WI38 (cell line): Measurements from ENCODE around the gene DCAF12.
"Not testable (repeated sequence)": the region's sequence is repeated elsewhere in the genome, so short reads cannot be mapped to it uniquely, and the experiment has no call there.

Experiments
- H3K4me3 ChIP-seq: 2 replicates; pipeline ENCODE4 v1.5.1; 2011; ENCODE audit warnings: low read depth, mild to moderate bottlenecking, control low read depth, low read length
- TF ChIP-seq, protein P1 (sequence below): IDR thresholded peaks from 2 replicates; pipeline ENCODE4 v1.5.1; 2012; ENCODE audit warnings: low read depth, mild to moderate bottlenecking, control low read depth, low read length

DCAF12 gene

DNA sequence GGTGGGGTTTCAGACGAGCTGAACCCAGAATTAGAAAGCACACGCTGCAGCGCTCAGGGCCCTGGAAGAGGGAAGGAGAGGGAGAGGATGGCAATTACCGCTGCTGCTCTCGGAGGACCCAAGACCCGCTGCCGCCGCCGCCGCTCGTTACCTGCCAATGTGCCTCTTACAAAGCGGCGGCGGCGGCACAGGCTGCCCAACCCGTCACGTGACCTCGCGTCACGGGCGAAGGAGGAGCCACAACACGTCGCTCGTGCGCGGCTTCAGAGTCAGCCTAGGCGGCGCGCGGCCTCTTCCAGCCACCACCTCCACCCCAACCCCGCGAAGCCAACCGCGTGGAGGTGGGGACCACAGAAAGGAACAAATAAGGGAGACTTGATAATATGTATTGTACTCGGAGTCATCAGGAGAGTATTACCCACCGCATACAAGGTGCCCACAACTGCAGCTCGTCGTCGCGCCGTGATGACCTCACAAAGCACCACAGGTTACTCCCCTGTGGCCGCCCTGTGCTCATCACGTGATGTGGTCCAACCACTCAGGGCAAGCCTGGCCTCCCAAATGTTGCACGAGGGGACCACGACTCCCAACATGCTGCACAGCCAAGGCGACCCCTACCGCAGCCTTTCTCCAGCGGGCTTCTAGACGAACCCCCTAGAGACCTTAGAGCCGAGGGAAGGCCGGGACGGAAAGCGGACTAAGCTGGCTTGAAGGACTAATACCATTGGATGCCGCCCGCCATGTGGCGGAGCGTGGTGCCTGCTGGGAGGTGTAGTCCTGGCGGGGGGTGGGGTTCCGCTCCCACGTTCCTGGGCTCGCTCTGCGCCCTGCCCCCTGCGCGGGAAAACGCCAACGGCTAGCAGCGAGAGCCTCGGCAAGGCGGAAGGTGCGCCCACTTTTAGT is 77.5 kb downstream of the DCAF12 start, which contains the start of gene UBAP2:
UBAP2 (minus strand) TSS at position 161 of the 903 bp plus-strand sequence. CDS start 31,739 bp downstream, outside the sequence.
- peak within 1 kb of the TSS; percentile 94 for H3K4me3 ChIP-seq
- TF ChIP-seq, protein P1, sequence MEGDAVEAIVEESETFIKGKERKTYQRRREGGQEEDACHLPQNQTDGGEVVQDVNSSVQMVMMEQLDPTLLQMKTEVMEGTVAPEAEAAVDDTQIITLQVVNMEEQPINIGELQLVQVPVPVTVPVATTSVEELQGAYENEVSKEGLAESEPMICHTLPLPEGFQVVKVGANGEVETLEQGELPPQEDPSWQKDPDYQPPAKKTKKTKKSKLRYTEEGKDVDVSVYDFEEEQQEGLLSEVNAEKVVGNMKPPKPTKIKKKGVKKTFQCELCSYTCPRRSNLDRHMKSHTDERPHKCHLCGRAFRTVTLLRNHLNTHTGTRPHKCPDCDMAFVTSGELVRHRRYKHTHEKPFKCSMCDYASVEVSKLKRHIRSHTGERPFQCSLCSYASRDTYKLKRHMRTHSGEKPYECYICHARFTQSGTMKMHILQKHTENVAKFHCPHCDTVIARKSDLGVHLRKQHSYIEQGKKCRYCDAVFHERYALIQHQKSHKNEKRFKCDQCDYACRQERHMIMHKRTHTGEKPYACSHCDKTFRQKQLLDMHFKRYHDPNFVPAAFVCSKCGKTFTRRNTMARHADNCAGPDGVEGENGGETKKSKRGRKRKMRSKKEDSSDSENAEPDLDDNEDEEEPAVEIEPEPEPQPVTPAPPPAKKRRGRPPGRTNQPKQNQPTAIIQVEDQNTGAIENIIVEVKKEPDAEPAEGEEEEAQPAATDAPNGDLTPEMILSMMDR: no peak

DNA sequence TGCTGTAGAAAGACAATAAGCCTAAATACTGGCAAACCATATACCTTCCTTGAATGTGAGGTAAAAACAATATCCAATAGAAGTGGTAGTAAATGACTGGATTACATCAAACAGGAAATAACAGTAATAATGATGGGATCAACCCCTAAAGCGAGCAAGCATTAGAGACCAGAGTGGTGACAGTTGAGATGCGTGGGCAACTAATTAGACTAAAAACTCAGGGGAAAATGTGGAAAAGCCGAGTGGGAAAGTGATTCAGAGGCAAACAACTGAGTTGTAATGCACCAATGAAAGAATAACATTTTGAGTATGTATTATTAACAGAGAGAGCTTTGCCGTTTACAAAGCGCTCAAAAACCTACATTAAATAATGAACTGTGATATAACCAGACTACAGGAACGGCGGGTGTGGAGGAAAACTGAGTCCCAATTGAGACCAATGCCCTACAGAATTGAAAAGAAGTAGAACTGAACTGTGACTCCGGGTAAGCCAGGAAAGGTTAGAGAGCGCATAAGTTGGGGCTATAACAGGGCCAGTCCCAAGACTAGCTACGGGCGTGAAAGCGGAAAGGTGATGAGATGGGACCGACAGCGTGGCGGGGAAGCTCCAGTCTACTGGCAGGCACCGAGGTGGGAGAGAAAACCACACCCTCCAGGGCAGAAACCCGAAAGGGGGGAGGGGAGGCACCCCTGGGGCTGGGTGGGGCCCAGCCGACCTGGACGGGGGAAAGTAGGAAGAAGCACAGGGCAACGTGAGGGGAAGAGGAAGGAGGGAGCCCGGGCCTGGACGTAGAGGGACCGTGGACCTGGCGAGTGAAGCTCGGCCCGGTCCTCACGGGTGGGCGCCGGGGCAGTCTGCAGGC is 78.4 kb downstream of the DCAF12 start:
- H3K4me3 ChIP-seq: peak overlapping the region; percentile 94
- TF ChIP-seq, protein P1: no peak

DNA sequence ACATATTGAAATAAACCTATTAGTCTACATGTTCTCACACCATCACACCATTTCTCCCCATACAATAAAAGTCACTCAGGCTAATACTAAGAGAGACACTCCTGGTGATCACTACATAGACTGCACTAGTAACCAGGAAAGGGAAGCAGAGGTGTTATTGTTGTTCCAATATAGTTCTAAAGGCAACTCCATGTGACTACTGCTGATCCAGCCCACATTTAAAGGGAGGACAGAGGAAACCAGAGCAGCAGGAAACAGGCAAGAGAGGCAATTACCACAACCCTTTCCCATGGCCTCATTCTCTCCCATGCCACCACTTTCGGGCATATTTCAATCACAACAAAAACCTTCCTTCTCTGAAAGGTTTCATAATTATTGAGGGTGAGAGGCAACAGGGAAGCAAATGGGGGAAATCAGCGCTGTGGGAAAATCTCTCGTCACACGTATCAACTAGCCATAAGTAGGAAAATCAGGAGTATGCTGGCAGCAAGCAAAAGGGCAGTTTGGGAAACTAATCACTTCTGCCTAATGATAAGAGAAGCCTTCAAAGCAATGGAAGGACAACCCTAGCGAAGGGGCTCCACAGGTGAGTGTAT is 79.6 kb downstream of the DCAF12 start:
- TF ChIP-seq, protein P1: no peak
- H3K4me3 ChIP-seq: peak overlapping the region; percentile 94

DNA sequence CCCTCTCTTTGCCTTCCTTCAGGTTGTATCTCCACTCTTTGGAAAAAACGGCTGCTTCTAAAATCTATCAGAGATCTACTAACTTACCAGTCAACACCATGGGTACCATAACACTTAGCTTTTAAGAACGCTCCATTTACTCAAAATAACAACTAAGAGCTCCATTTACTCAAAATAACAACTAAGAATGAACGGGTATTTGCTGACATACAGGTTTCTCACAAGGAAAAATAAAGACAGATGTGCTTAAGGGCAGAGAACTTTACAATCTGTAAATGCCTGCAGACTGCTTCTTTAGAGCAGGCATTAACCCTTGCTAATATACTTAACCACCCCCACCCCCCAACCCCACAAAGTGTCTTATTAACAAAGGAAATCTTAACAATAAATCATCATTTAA is 80.6 kb downstream of the DCAF12 start:
- no peak overlapping the region for H3K4me3 ChIP-seq
- TF ChIP-seq, protein P1: no peak

DNA sequence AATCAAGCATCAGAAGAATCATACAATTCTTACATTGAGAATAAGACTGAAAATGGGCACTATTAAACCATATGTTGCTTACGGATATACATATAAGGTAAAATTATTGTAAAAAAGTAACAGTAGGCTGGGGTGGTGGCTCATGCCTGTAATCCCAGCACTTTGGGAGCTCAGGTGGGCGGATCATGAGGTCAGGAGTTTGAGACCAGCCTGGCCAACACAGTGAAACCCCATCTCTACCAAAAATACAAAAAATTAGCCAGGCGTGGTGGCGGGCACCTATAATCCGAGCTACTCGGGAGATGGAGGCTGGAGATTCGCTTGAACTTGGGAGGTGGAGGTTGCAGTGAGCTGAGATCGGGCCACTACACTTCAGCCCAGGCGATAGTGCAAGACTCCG is 84.4 kb downstream of the DCAF12 start:
- H3K4me3 ChIP-seq: not testable (repeated sequence)

DNA sequence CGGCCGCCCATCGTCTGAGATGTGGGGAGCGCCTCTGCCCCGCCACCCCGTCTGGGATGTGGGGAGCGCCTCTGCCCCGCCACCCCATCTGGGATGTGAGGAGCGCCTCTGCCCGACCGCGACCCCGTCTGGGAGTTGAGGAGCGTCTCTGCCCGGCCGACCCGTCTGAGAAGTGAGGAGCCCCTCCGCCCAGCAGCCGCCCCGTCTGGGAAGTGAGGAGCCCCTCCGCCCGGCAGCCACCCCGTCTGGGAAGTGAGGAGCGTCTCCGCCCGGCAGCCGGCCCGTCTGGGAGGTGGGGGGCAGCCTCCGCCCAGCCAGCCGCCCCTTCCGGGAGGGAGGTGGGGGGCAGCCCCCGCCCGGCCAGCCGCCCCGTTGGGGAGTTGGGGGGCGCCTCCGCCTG is 87.6 kb downstream of the DCAF12 start:
- not testable (repeated sequence) for H3K4me3 ChIP-seq

DNA sequence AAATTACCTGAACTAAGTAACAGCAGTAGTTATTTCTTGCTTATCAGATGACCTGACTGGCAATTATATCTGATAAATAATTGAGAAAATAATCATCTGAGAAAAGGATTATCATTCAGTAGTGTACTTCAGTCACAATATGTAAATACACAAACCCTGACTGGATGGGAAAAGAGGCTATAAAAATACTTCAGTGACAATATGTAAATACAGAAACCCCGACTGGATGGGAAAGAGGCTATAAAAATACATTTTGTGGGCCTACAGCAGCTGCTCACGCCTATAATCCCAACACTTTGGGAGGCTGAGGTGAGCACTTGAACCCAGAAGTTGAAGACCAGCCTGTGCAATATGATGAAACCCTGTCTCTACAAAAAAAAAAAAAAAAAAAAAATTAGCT is 88.9 kb downstream of the DCAF12 start:
- TF ChIP-seq, protein P1: no peak
- H3K4me3 ChIP-seq: no peak overlapping the region

DNA sequence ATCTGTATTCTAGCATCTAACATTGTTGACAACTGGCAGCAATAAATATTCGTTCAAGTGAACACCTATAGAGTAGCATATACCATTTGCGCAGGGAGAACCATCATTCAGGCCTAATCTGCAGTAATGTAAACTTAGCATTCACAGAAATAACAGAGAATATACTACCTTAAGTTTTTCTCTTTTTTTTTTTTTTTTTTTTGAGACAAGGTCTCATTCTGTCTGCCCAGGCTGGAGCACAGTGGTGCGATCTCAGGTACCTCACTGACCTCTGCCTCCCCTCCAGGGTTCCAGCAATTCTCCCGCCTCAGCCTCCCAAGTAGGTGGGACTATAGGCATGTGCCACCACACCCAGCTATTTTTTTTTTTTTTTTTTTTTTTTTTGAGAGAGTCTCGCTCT is 89.9 kb downstream of the DCAF12 start:
- no peak overlapping the region for H3K4me3 ChIP-seq
- TF ChIP-seq, protein P1: no peak
